Mammary epithelial cell (primary cell): ENCODE results near the gene CRKL.

Source experiments
- CTCF ChIP-seq, 2 donors: IDR thresholded peaks in 1 of 2; conservative IDR thresholded peaks in 1 of 2; 2 replicates each; pipeline ENCODE4 v1.5.1; 2011 to 2012; ENCODE audit warnings: inconsistent platforms in 2 of 2, low read length in 2 of 2, mild to moderate bottlenecking in 2 of 2, control low read depth in 1 of 2, low read depth in 1 of 2; ENCODE audit not compliant: insufficient read depth in 1 of 2; ENCODE audit errors: extremely low read depth in 1 of 2
- EZH2 ChIP-seq: IDR thresholded peaks from 2 replicates; pipeline ENCODE4 v1.6.1; 2012; ENCODE audit warnings: low read length, inconsistent platforms, borderline replicate concordance

- TF ChIP-seq CTCF (conservative IDR thresholded peaks at IDR 0.05 in 1 of 2, IDR thresholded peaks at IDR 0.05 in 1 of 2; ENCODE audit: extremely low read depth in 1 of 2, insufficient read depth in 1 of 2, low read depth in 1 of 2, low read length in 2 of 2) (no peak), EZH2 (no peak)
Measured at GRCh38 chr22:20949698-20950183, 32.5 kb downstream of the CRKL start.
